Measurements from ENCODE around the gene LONP1.

LONP1 gene

GRCh38 chr19:5642204-5642603 is 77.7 kb downstream of the LONP1 start:
- no peak for DNase-seq
